ENCODE measurements around the gene CCDC7.
"Not testable (repeated sequence)": the region's sequence is repeated elsewhere in the genome, so short reads cannot be mapped to it uniquely, and the experiment has no call there.

CCDC7 gene

DNA sequence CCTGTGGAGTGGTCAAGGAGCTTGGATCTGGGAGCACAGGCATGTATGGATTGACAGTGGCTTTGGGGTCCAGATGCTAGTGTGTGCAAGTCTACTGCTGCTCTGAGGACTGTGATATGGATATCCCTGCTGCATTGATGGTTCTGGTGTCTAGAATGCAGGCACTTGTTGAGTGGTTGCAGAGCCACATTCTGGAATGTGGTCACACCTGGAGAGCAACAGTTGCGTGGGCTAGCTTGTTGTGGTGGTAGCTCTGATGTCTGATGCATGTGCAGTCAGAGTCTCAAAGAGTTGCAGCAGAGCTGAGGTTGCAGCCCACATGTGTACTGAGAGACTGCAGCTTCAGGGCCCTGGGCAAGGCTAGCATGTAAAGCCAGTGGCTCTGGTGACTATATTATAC is 43.2 kb downstream of the CCDC7 start:
- peaks cover 67% of the 10 kb centered on the region for H3K36me3 Mint-ChIP-seq (ENCODE audit: low read depth)
- H3K4me1 Mint-ChIP-seq (ENCODE audit: low read depth) = peaks cover 17% of the 10 kb centered on the region
- no peak overlapping the region for H3K27ac Mint-ChIP-seq
- no peaks in the 10 kb centered on the region for H3K27me3 Mint-ChIP-seq
- DNase-seq = no peak
- H3K4me3 Mint-ChIP-seq = no peak overlapping the region
- peaks cover 8% of the 10 kb centered on the region for H3K9me3 Mint-ChIP-seq

DNA sequence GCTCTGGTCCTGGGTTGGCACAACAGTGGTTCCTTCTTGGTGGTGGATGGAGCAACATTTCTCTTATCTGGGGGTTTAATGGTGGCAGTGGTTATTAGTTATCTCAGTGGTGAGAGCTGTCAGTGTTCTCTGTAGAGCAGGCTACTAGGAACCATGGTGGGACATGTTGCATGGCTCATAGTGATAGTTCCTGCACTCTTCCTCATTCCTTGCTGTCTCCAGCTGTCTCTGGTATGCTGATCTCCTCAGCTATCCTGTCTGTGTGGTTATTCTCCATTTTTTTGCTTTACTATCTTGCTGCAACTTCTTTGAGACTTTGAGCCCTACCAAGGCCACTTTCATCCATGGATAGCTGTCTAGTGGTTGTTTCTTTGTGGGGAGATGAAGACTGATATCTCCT is 44.0 kb downstream of the CCDC7 start:
- Mint-ChIP-seq H3K9me3 (peaks cover 8% of the 10 kb centered on the region), H3K27me3 (no peaks in the 10 kb centered on the region), H3K4me1 (ENCODE audit: low read depth) (peaks cover 17% of the 10 kb centered on the region), H3K36me3 (ENCODE audit: low read depth) (peaks cover 66% of the 10 kb centered on the region), H3K27ac (no peak overlapping the region), H3K4me3 (no peak overlapping the region)
- no peak for DNase-seq

DNA sequence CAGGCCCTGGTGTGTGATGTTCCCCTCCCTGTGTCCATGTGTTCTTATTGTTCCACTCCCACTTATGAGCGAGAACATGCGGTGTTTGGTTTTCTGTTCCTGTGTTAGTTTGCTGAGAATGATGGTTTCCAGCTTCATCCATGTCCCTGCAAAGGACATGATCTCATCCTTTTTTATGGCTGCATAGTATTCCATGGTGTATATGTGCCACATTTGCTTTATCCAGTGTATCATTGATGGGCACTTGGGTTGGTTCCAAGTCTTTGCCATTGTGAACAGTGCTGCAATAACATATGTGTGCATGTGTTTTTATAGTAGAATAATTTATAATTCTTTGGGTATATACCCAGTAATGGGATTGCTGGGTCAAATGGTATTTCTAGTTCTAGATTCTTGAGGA is 48.6 kb downstream of the CCDC7 start:
- not testable (repeated sequence) for H3K9me3 Mint-ChIP-seq, DNase-seq, H3K27ac Mint-ChIP-seq, H3K27me3 Mint-ChIP-seq, H3K4me3 Mint-ChIP-seq
- peaks cover 24% of the 10 kb centered on the region for H3K4me1 Mint-ChIP-seq (ENCODE audit: low read depth)
- H3K36me3 Mint-ChIP-seq (ENCODE audit: low read depth) = peaks cover 53% of the 10 kb centered on the region

DNA sequence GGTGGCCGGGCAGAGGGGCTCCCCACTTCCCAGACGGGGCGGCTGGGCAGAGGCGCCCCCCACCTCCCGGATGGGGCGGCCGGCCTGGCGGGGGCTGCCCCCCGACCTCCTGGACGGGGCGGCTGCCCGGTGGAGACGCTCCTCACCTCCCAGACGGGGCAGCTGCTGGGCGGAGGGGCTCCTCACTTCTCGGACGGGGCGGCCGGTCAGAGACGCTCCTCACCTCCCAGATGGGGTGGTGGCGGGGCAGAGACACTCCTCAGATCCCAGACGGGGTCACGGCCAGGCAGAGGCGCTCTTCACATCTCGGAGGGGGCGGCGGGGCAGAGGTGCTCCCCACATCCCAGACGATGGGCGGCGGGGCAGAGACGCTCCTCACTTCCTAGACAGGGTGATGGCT is 54.2 kb downstream of the CCDC7 start:
- H3K4me1 Mint-ChIP-seq (ENCODE audit: low read depth) = peaks cover 17% of the 10 kb centered on the region
- H3K9me3 Mint-ChIP-seq = peaks cover 11% of the 10 kb centered on the region
- H3K27ac Mint-ChIP-seq, DNase-seq, H3K4me3 Mint-ChIP-seq, H3K27me3 Mint-ChIP-seq: not testable (repeated sequence)
- peaks cover 58% of the 10 kb centered on the region for H3K36me3 Mint-ChIP-seq (ENCODE audit: low read depth)

GRCh38 chr10:32501906-32502305 is 56.0 kb downstream of the CCDC7 start:
- Mint-ChIP-seq H3K27me3 (no peaks in the 10 kb centered on the region), H3K9me3 (peaks cover 8% of the 10 kb centered on the region), H3K4me3 (no peak overlapping the region)

DNA sequence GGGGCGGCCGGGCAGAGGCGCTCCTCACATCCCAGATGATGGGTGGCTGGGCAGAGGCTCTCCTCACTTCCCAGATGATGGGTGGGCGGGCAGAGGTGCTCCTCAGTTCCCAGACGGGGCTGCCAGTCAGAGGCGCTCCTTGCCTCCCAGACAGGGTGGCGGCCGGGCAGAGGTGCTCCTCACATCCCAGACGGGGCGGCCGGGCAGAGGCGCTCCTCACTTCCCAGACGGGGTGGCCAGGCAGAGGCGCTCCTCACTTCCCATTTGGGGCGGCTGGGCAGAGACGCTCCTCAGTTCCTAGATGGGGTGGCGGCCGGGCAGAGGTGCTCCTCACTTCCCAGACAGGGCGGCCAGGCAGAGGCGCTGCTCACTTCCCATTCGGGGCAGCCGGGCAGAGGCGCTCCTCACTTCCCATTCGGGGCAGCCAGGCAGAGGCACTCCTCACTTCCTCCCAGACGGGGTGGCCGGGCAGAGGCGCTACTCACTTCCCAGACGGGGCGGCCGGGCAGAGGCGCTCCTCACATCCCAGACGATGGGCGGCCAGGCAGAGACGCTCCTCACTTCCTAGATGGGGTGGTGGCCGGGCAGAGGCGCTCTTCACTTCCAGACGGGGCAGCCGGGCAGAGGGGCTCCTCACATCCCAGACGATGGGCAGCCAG is 60.0 kb downstream of the CCDC7 start:
- not testable (repeated sequence) for H3K27me3 Mint-ChIP-seq; H3K4me1 Mint-ChIP-seq (ENCODE audit: low read depth); H3K27ac Mint-ChIP-seq; H3K9me3 Mint-ChIP-seq; H3K4me3 Mint-ChIP-seq; DNase-seq
- H3K36me3 Mint-ChIP-seq (ENCODE audit: low read depth) = peaks cover 49% of the 10 kb centered on the region

More at GRCh38 chr10:32501906-32502305, 56.0 kb downstream of the CCDC7 start:
- DNase-seq = no peak
- peaks cover 15% of the 10 kb centered on the region for H3K4me1 Mint-ChIP-seq (ENCODE audit: low read depth)
- peaks cover 58% of the 10 kb centered on the region for H3K36me3 Mint-ChIP-seq (ENCODE audit: low read depth)
- H3K27ac Mint-ChIP-seq = no peak overlapping the region

DNA sequence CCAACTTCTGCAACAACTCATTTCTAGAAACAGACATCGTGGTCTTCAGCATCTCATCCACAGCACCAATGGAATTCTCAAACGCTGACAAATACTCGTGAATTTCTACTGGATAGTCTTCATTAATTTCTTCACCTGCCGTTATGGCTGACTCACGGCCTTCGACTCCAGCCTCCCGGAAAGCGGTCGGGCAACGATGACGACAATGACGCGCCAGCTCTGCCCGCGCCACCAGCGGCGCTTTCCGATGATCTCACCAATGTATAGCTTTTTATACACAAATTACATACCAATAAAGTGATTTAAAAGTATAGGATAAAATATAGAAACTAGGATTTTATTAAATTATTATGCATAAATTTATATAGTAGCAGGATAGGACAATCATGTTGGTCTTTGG is 65.7 kb downstream of the CCDC7 start:
- H3K4me3 Mint-ChIP-seq = no peak overlapping the region
- no peak overlapping the region for H3K27ac Mint-ChIP-seq
- no peaks in the 10 kb centered on the region for H3K9me3 Mint-ChIP-seq
- DNase-seq = no peak
- H3K36me3 Mint-ChIP-seq (ENCODE audit: low read depth) = peaks cover 23% of the 10 kb centered on the region
- no peaks in the 10 kb centered on the region for H3K4me1 Mint-ChIP-seq (ENCODE audit: low read depth)
- H3K27me3 Mint-ChIP-seq = no peaks in the 10 kb centered on the region

GRCh38 chr10:32516567-32517495 is 70.9 kb downstream of the CCDC7 start:
- no peak for DNase-seq
- Mint-ChIP-seq H3K4me3 (no peak overlapping the region), H3K36me3 (ENCODE audit: low read depth) (peaks cover 15% of the 10 kb centered on the region), H3K27me3 (no peaks in the 10 kb centered on the region), H3K27ac (no peak overlapping the region), H3K9me3 (peaks cover 6% of the 10 kb centered on the region), H3K4me1 (ENCODE audit: low read depth) (peaks cover 2% of the 10 kb centered on the region)

GRCh38 chr10:32530231-32530630 is 84.3 kb downstream of the CCDC7 start:
- peaks cover 10% of the 10 kb centered on the region for H3K9me3 Mint-ChIP-seq
- H3K27me3 Mint-ChIP-seq = no peaks in the 10 kb centered on the region
- H3K4me1 Mint-ChIP-seq (ENCODE audit: low read depth) = no peaks in the 10 kb centered on the region
- no peak overlapping the region for H3K4me3 Mint-ChIP-seq
- H3K27ac Mint-ChIP-seq = no peak overlapping the region
- H3K36me3 Mint-ChIP-seq (ENCODE audit: low read depth) = peaks cover 24% of the 10 kb centered on the region
- no peak for DNase-seq

DNA sequence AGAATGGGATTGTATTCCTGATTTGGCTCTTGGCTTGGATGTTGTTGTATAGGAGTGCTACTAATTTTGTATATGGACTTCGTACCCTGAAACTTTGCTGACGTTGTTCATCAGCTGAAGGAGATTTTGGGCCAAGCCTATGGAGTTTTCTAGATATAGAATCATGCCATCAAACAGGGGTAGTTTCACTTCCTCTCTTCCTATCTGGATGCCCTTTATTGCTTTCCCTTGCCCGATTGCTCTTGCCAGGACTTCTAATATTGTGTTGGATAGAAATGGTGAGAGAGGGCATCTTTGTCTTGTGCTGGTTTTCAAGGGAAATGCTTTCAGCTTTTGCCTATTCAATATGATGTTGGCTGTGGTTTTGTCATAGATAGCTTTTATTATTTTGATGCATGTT is 92.3 kb downstream of the CCDC7 start:
- Mint-ChIP-seq H3K9me3 (peaks cover 12% of the 10 kb centered on the region), H3K27me3 (no peaks in the 10 kb centered on the region), H3K36me3 (ENCODE audit: low read depth) (peaks cover 15% of the 10 kb centered on the region), H3K27ac (no peak overlapping the region), H3K4me3 (no peak overlapping the region), H3K4me1 (ENCODE audit: low read depth) (peaks cover 2% of the 10 kb centered on the region)
- DNase-seq = no peak

DNA sequence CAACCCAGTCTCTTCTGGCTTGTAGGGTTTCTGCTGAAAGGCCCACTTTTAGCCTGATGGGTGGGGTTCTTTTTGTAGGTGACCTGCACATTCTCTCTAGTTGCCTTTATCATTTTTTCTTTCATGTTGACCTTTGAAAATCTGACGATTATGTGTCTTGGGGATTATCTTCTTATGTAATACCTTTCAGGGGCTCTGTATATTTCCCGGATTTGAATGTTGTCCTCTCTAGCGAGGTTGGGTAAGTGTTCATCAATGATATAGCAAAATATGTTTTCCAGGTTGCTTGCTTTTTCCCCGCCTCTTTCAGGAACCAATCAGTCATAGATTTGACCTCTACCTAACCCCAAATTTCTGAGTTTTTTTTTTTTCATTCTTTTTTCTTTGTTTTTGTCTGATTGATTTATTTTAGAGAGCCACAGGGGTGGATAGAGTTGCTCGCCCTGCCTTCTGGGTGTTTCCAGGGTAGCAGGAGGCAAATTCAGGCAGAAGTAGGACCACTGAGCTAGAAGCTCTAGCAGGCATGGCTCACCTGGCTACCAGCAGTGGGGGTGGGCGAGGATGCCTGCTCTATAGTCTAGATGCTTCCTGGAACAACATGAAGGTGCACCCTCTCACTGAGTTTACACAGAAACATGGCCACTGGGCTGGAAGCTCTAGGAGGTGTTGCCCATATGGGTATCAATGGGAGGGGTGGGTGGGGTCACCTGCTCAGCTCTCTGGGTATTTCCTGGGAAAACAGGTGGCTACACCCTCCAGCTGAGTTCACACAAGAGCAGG is 94.9 kb downstream of the CCDC7 start:
- no peaks in the 10 kb centered on the region for H3K27me3 Mint-ChIP-seq
- no peak overlapping the region for H3K4me3 Mint-ChIP-seq
- no peak for DNase-seq
- H3K36me3 Mint-ChIP-seq (ENCODE audit: low read depth) = peaks cover 12% of the 10 kb centered on the region
- H3K27ac Mint-ChIP-seq = no peak overlapping the region
- H3K9me3 Mint-ChIP-seq = no peaks in the 10 kb centered on the region
- H3K4me1 Mint-ChIP-seq (ENCODE audit: low read depth) = peaks cover 2% of the 10 kb centered on the region

DNA sequence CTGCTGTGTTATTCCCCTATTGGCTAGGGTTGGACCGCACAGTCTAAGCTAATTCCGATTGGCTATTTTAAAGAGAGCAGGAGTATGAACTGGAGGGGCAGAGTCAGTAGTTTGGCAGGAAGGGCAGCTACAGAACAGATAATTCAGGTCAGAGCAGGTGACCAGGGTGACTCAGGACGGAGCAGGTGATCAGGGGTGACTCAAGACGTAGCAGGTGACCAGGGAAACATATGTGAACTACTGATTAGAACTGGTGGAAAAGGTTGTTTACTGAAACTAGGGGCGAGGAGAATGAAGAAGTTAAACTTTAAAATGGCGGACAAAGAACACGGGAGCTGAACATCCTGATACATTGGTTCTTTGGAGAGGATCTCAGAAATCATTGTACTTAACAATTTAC is 102.3 kb downstream of the CCDC7 start:
- H3K4me1 Mint-ChIP-seq (ENCODE audit: low read depth) = no peaks in the 10 kb centered on the region
- peaks cover 5% of the 10 kb centered on the region for H3K9me3 Mint-ChIP-seq
- H3K27me3 Mint-ChIP-seq = no peaks in the 10 kb centered on the region
- H3K36me3 Mint-ChIP-seq (ENCODE audit: low read depth) = peaks cover 30% of the 10 kb centered on the region
- DNase-seq = no peak
- H3K27ac Mint-ChIP-seq = no peak overlapping the region
- H3K4me3 Mint-ChIP-seq = no peak overlapping the region

DNA sequence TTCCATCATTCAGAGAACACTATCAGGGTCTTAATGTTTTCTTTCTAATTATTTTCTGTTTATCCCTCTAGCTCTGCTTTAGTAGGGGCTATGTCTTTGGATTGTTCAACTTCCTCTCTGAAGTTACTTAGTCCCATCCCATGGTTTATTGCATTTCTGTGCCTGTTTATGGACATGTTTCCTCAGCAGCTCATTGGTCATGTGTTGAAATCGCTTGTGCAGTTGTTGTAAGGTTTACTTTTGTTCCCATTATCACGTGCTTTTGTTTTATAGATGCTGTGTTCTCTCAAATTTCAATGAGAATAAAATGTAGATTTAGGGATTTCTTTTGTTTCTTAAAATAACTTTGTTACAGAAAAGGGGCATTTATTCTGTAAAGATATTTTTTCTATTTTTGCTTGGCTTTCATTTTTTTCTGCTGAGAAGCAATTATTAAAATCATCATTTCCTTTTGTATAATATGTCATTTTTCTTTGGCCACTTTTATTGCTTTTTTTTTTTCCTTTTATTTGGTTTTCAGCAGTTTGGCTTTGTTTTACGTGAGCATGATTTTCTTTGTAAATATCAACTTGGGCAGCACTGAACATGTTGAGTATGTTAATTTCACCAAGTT is 110.9 kb downstream of the CCDC7 start:
- H3K4me3 Mint-ChIP-seq = no peak overlapping the region
- H3K27me3 Mint-ChIP-seq = no peaks in the 10 kb centered on the region
- H3K4me1 Mint-ChIP-seq (ENCODE audit: low read depth) = peaks cover 8% of the 10 kb centered on the region
- peaks cover 15% of the 10 kb centered on the region for H3K36me3 Mint-ChIP-seq (ENCODE audit: low read depth)
- no peak overlapping the region for H3K27ac Mint-ChIP-seq
- H3K9me3 Mint-ChIP-seq = peaks cover 5% of the 10 kb centered on the region
- DNase-seq = no peak

DNA sequence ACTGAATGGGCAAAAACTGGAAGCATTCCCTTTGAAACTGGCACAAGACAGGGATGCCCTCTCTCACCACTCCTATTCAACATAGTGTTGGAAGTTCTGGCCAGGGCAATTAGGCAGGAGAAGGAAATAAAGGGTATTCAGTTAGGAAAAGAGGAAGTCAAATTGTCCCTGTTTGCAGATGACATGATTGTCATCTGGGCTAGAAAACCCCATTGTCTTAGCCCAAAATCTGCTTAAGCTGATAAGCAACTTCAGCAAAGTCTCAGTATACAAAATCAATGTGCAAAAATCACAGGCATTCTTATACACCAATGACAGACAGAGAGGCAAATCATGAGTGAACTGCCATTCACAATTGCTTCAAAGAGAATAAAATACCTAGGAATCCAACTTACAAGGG is 116.8 kb downstream of the CCDC7 start:
- H3K4me3 Mint-ChIP-seq; H3K27me3 Mint-ChIP-seq; H3K4me1 Mint-ChIP-seq (ENCODE audit: low read depth); H3K9me3 Mint-ChIP-seq; DNase-seq; H3K27ac Mint-ChIP-seq: not testable (repeated sequence)
- peaks cover 17% of the 10 kb centered on the region for H3K36me3 Mint-ChIP-seq (ENCODE audit: low read depth)

Measured in activated T-cell treated with anti-CD3 and anti-CD28 coated beads, Interleukin-2, amount 50 U/mL, for 24 hours (primary cell).